ENCODE results near the gene ULBP3. TPM values are rescaled to one million over a fixed set of nuclear protein-coding genes. Genes with fewer than 3 reads are reported as not detected.
"Not testable (repeated sequence)": the region's sequence is repeated elsewhere in the genome, so short reads cannot be mapped to it uniquely, and the experiment has no call there.

The ULBP3 gene
- total RNA-seq, 1 donor from 2014 or later, result 12.4 TPM

DNA sequence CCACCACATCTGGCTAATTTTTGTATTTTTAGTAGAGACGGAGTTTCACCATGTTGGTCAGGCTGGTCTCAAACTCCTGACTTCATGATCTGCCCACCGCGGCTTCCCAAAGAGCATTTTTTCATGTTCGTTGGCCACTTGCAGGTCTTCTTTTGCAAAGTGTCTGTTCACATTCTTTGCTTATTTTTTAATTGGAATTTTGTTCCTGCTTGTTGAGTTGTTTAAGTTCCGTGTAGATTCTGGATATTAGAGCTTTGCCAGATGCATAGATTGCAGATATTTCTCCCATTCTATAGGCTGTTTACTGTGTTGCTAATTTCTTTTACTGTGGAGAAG, 51.8 kb downstream of the ULBP3 start:
- DNase-seq (ENCODE audit: low read depth, low spot score), result not testable (repeated sequence)

GRCh38 chr6:150016324-150017185, 52.4 kb downstream of the ULBP3 start:
- DNase-seq (ENCODE audit: low read depth, low spot score), result peak; percentile 20

DNA sequence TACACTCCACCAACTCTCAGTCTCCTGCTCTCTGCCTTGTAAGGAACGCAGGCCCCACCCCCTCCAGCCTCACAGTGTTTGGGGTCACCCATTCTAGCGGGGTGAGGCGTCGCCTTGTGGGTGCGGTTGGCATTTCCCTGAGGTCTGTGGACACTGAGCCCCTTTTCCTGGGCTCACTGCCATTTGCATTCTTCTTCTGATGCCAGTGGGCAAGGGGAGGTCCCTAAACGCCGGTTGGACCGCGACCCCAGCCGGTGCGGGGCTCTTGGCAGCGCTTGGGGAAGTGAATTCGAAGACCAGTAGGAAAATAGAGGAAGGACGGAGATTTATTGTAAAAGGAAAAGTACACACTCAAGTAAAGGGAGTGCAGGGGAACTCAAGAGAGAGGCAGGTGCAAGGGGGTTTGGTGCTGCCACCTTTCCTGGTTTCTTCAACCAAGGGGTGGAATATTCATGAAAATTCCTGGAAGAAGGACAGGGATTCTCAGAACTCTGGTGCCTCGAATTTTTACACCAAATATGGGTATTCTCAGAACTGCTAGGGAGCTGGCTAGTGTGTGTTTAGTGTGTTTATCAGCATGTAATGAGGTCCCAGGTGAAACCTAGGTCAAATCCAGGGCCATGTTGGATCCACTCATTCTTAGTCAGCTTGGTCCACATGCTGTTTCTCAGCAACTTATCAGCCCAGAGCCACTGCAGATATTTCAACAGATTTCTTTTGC, 53.5 kb downstream of the ULBP3 start:
- not testable (repeated sequence) for DNase-seq (ENCODE audit: low read depth, low spot score)

DNA sequence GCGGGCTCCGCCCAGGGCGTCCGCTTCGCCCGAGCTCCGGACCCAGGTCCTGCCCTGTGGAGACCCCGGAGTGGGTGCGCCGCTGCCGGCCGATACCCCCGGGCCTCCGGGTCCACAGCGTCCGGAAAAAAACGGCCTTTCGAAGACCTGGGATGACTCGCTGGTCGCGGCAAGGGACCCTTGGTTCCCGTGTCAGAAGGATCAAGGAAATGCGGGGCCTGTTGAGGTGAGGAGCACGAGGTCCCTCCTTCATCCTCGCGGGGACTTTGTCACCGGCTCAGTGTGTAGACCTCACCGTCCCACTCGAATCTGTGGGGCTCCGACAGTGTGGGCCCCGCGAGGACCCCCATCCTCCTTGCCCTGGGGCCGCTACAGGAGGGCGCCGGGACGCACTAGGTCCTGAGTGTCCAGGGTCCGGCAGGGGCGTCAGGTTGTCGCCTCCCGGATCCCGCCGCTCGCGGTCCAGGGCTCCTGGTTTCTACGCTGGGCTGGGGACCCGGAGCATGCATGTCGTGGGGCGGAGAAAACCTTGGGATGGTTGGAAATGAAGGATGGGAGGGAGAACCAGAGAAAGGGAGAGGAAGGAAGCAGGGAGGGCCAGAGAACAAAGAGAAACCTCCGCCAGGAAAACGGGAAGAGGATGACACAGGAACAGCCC, 54.2 kb downstream of the ULBP3 start:
- DNase-seq (ENCODE audit: low read depth, low spot score), result not testable (repeated sequence)

DNA sequence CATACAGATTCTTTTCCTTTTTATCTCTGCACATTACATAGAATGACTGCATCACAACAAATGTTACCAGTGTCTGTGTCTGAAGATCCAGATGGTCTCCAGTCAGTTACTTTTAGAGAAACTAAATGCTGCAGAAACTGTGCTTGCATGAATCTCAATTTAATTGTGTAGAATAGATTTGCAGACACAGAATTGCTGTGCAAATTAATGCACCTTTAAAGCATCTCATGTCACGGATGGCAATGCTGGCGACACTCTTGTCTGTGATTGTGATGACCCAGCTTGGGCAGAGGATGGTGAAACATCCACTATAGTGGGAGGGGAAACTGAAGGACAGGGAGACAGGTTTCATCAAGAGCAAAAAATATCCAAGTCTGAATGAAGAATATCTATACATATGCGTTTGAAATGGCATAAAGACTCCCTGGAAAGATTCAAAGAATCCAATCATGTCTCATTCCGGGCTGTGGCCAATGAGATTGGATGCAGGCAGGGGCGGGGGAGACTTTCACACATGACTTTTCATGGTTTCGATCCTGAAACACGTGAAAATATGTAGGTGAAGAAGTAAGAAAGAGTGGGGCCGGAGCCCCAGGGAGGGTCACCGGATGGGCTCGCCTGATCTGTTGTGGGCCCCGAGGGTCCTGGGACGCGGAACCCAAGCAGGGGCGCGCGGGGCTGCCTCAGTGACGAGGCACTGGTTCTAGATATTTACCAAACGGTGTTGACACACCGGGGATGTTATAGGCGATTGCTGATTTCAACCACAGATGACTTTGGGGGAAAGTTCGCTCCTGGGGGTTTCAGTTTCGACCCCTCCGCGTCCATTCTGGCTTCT, 54.9 kb downstream of the ULBP3 start:
- not testable (repeated sequence) for DNase-seq (ENCODE audit: low read depth, low spot score)

- DNase-seq (ENCODE audit: low read depth, low spot score), result not testable (repeated sequence)
Observed at GRCh38 chr6:150012846-150013784, 55.8 kb downstream of the ULBP3 start.

Other genes with a start within 250 kb of the ULBP3 start
- gene LRP11, start 204.8 kb downstream of the ULBP3 start, total RNA-seq, result 20.1 and 30.6 TPM in 2 replicates
- gene RAET1E, start 171.0 kb downstream of the ULBP3 start, total RNA-seq, result under 0.01 and 0.07 TPM in 2 replicates
- 0.13 and 0.67 TPM in 2 replicates for gene RAET1G, start 146.0 kb downstream of the ULBP3 start, total RNA-seq
- 5.8 and 10.8 TPM in 2 replicates for gene ULBP2, start 127.1 kb downstream of the ULBP3 start, total RNA-seq
- 0.11 and 0.20 TPM in 2 replicates for gene ULBP1, start 105.2 kb downstream of the ULBP3 start, total RNA-seq
- gene RAET1L, start 43.6 kb downstream of the ULBP3 start, total RNA-seq, result not detected in 2 replicates
- 0.04 TPM in 1 of 2 replicates, not detected in the other for gene PPP1R14C, start 73.9 kb upstream of the ULBP3 start, total RNA-seq